HG02840 (cell line): ENCODE measurements around the gene P4HA1.
"Not testable (repeated sequence)": the region's sequence is repeated elsewhere in the genome, so short reads cannot be mapped to it uniquely, and the experiment has no call there.

Source experiments
- ATAC-seq: cut with Tn5 transposase; IDR thresholded peaks from one replicate; pipeline ENCODE4 v1.9.1; 2021; ENCODE audit warnings: mild to moderate bottlenecking, moderate library complexity, moderate number of reproducible peaks; ENCODE audit not compliant: unreplicated experiment, low FRiP score

P4HA1 gene

DNA sequence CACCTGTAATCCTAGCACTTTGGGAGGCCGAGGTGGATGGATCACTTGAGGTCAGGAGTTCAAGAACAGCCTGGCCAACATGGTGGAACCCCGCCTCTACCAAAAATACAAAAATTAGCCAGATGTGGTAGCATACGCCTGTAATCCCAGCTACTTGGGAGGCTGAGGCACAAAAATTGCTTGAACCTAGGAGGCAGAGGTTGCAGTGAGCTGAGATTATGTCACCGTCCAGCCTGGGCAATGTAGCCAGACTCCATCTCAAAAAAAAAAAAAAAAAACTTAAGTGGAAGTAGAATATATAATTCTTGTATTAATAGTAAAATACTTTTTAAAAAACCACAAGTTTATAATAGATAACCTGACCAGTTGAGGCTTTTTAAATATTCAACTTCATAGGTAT is 112.0 kb downstream of the P4HA1 start:
- ATAC-seq, result not testable (repeated sequence)

DNA sequence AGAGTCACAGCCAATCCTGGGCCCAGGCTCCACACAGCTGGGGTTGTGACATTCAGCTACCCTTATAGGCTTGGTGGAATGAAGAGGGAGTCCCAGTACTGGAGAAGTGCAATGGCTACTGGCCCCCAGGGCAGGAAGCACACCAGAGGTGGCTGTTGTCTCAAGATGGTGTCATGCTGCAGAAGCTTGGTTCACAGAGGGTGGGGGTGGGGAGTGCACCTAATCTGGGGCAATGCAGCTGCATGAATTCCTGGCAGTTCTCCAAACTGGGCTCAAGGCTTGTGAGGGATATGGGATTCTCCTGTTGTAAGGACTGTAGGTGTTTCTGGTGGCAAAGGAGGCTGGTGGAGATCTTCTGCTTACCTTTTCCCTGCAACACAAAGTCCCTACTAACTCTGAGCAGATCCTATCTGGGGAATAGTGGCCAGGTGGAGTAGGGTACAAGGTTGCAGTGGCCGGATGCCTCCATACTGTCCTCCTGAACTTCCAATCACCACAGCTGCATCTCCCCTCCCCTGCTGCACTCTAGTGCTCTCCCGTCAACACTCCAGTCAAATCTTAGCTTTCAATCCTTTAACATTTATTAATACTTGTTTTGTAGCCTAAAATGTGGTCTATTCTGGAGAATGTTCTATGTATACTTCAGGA is 114.7 kb downstream of the P4HA1 start:
- ATAC-seq, result no peak

DNA sequence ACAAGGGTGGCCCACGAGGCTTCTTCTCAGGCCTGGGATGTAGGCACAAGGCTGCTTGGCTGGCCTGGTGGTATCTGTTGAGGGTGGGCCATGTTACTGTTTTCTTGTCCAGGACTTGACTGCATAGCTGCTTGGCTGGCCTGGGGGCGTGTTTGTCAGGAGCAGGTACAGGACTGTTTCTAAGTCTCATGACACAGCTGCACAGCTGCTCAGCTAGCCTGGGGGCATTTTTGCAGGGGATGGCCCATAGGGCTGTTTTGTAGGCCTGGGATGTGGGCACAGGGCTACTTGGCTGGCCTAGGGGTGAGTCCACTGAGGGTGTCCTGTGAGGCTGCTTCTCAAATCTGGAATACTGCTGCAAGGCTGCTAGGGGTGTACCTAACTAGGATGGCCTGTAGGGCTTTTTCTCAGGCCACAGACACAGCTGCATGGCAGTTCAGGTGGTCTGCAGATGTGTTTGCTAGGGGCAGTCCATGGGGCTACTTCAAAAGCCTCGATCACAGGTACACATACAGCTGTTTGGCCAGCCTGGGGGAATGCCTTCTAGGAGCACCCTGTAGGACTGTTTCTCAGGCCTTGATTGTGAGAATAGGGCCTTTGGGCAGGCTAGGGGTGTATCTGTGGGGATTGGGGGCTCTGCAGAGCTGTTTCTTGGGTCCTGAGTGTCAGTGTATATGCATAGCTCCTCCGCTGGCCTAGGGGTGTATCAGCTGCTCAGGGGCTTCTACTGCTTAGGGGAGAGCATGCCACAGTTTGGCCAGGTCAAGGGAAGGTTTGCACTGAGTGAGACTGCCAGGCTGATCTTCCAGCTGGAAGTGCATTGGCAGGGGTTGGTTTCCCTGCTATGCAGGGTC is 115.4 kb downstream of the P4HA1 start:
- ATAC-seq, result no peak

DNA sequence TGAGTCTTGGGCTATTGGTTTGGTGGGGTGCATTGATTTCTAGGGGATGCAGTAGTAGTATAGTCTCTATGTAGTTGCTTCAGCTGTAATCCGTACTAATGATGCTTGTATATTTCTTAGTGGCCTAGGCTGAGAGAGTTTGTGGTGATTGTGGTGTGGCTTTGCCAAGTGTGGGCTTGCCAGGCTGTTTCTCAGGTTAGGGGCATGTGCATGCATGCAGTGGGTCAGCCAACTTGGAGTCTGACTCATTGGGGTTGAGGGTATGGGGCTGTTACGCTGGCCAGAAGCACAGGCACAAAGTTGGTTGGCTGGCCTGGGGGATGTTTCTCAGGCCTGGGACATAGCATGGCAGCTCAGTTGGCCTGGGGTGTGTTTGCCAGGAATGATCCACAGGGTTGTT is 116.3 kb downstream of the P4HA1 start:
- no peak for ATAC-seq

DNA sequence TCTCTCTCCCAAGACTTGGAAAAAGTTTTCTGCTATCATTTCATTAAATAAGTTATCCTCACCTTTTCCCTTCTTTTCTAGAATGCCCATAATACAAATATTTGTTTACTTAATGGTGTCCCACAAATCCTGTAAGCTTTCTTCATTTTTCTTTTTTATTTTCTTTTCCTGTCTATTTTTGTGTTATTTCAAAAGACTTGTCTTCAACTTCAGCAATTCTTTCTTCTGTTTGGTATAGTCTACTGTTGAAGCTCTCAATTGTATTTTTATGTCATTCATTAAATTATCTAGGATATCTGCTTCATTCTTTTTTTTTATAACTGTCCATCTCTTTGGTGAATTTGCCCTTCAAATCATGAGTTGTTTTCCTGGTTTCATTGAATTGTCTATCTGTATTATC is 117.0 kb downstream of the P4HA1 start:
- ATAC-seq, result no peak

DNA sequence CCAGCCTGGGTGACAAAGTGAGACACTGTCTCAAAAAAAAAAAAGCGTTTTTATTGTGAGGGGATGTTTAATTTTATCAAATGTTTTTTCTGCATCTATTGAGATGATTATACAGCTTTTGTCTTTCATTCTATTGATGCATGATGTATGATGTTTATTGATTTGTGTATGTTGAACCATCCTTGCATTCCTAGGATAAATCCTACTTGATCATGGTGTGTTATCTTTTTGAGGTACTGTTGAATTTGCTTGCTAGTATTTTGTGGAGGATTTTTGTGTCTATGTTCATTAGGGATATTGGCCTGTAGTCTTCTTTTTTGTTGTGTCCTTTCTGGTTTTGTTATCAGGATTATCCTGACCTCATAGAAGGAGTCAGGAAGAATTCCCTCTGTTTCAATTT is 119.8 kb downstream of the P4HA1 start:
- no peak for ATAC-seq
